HEK293 (cell line): ENCODE results near the gene SIK2.

ENCODE experiments used
- ELK4 ChIP-seq: IDR thresholded peaks from 2 replicates; pipeline ENCODE4 v1.6.1; 2011; ENCODE audit warnings: mild to moderate bottlenecking, low read depth, low read length, borderline replicate concordance
- SETDB1 ChIP-seq: IDR thresholded peaks from one replicate; pipeline ENCODE4 v1.6.1; 2017; ENCODE audit warnings: mild to moderate bottlenecking, low read length, moderate library complexity, mixed read lengths; ENCODE audit not compliant: insufficient read length
- ZBTB44 ChIP-seq: fragments of 450-650 bp; IDR thresholded peaks from 2 replicates; pipeline ENCODE4 v1.5.1; 2018; ENCODE audit warnings: missing biosample characterization, mild to moderate bottlenecking, missing genetic modification characterization
- ZBTB8A ChIP-seq: fragments of 450-650 bp; formaldehyde crosslinking; IDR thresholded peaks from 2 replicates; pipeline ENCODE4 v1.5.1; 2016; ENCODE audit warnings: missing biosample characterization, missing genetic modification characterization
- ZNF121 ChIP-seq: fragments of 450-650 bp; formaldehyde crosslinking; IDR thresholded peaks from 2 replicates; pipeline ENCODE4 v1.5.1; 2016; ENCODE audit warnings: missing biosample characterization, missing genetic modification characterization
- ZNF175 ChIP-seq: fragments of 450-650 bp; formaldehyde crosslinking; IDR thresholded peaks from 2 replicates; pipeline ENCODE4 v1.5.1; 2016; ENCODE audit warnings: missing biosample characterization, missing genetic modification characterization
- ZNF202 ChIP-seq: fragments of 450-650 bp; formaldehyde crosslinking; IDR thresholded peaks from 2 replicates; pipeline ENCODE4 v1.5.1; 2016; ENCODE audit warnings: missing biosample characterization, missing genetic modification characterization, borderline replicate concordance
- ZNF37A ChIP-seq: fragments of 450-650 bp; IDR thresholded peaks from 2 replicates; pipeline ENCODE4 v1.5.1; 2018; ENCODE audit warnings: missing biosample characterization, missing genetic modification characterization
- ZNF416 ChIP-seq: fragments of 450-650 bp; formaldehyde crosslinking; IDR thresholded peaks from 2 replicates; pipeline ENCODE4 v1.5.1; 2016; ENCODE audit warnings: missing biosample characterization, missing genetic modification characterization
- ZNF449 ChIP-seq: fragments of 450-650 bp; formaldehyde crosslinking; IDR thresholded peaks from 2 replicates; pipeline ENCODE4 v1.5.1; 2017; ENCODE audit warnings: missing biosample characterization, mild to moderate bottlenecking, missing genetic modification characterization, moderate library complexity
- ZNF600 ChIP-seq: fragments of 450-650 bp; formaldehyde crosslinking; IDR thresholded peaks from 2 replicates; pipeline ENCODE4 v1.5.1; 2016; ENCODE audit warnings: missing biosample characterization, missing genetic modification characterization
- TF ChIP-seq, protein P1 (sequence below): fragments of 450-650 bp; formaldehyde crosslinking; IDR thresholded peaks from 2 replicates; pipeline ENCODE4 v1.5.1; 2016; ENCODE audit warnings: missing biosample characterization, missing genetic modification characterization
- TF ChIP-seq, protein P2 (sequence below): fragments of 450-650 bp; formaldehyde crosslinking; IDR thresholded peaks from 2 replicates; pipeline ENCODE4 v1.5.1; 2016; ENCODE audit warnings: missing biosample characterization, missing genetic modification characterization
- TF ChIP-seq, protein P3 (sequence below): fragments of 450-650 bp; formaldehyde crosslinking; IDR thresholded peaks from 2 replicates; pipeline ENCODE4 v1.5.1; 2016; ENCODE audit warnings: missing biosample characterization, missing genetic modification characterization

DNA sequence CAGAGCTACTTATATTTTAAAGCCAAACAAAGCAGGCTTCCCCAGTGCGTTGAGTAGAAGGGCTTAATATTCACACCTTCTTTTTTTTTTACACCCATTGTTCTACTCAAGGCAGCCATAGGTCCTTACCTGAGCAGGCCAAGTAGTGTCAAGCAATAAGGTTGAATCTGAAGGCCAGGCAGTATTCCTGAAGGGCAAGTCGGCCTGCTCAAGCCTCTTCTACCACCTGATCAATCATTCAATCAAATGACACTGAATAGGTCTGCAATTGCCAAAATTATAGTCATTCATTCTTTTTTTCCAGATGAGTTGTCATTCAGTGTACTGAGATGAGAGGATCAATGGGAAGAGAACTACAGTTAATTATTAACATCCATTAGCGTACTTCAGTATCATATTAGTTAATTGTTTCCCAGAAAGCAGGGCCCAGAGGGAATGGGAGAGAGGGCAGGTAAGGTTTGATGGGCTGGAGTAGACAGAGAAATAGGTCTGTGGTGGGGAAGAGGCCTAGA lies 175.9 kb downstream of the SIK2 start:
- TF ChIP-seq ZNF121 (no peak), ZNF600 (tag by site-specific recombination) (no peak), ZNF416 (no peak), ZNF449 (tag by site-specific recombination) (no peak), ZBTB8A (tag by site-specific recombination) (no peak), SETDB1 (no peak), ZBTB44 (tag by site-specific recombination) (no peak), ZNF202 (tag by site-specific recombination) (no peak), ELK4 (no peak), ZNF175 (tag by site-specific recombination) (no peak), ZNF37A (no peak)
- TF ChIP-seq, protein P1, sequence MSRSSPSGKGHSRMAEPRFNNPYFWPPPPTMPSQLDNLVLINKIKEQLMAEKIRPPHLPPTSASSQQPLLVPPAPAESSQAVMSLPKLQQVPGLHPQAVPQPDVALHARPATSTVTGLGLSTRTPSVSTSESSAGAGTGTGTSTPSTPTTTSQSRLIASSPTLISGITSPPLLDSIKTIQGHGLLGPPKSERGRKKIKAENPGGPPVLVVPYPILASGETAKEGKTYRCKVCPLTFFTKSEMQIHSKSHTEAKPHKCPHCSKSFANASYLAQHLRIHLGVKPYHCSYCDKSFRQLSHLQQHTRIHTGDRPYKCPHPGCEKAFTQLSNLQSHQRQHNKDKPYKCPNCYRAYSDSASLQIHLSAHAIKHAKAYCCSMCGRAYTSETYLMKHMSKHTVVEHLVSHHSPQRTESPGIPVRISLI (tag by site-specific recombination), result no peak
- TF ChIP-seq, protein P2, sequence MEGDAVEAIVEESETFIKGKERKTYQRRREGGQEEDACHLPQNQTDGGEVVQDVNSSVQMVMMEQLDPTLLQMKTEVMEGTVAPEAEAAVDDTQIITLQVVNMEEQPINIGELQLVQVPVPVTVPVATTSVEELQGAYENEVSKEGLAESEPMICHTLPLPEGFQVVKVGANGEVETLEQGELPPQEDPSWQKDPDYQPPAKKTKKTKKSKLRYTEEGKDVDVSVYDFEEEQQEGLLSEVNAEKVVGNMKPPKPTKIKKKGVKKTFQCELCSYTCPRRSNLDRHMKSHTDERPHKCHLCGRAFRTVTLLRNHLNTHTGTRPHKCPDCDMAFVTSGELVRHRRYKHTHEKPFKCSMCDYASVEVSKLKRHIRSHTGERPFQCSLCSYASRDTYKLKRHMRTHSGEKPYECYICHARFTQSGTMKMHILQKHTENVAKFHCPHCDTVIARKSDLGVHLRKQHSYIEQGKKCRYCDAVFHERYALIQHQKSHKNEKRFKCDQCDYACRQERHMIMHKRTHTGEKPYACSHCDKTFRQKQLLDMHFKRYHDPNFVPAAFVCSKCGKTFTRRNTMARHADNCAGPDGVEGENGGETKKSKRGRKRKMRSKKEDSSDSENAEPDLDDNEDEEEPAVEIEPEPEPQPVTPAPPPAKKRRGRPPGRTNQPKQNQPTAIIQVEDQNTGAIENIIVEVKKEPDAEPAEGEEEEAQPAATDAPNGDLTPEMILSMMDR (tag by site-specific recombination), result no peak
- TF ChIP-seq, protein P3, sequence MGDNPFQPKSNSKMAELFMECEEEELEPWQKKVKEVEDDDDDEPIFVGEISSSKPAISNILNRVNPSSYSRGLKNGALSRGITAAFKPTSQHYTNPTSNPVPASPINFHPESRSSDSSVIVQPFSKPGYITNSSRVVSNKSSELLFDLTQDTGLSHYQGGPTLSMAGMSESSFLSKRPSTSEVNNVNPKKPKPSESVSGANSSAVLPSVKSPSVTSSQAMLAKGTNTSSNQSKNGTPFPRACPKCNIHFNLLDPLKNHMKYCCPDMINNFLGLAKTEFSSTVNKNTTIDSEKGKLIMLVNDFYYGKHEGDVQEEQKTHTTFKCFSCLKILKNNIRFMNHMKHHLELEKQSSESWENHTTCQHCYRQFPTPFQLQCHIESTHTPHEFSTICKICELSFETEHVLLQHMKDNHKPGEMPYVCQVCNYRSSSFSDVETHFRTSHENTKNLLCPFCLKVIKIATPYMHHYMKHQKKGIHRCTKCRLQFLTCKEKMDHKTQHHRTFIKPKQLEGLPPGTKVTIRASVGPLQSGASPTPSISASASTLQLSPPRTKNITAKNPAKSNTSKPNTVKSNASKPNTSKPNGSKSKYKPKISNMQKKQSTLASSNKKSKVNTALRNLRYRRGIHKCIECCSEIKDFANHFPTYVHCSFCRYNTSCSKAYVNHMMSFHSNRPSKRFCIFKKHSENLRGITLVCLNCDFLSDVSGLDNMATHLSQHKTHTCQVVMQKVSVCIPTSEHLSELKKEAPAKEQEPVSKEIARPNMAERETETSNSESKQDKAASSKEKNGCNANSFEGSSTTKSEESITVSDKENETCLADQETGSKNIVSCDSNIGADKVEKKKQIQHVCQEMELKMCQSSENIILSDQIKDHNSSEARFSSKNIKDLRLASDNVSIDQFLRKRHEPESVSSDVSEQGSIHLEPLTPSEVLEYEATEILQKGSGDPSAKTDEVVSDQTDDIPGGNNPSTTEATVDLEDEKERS (tag by site-specific recombination), result no peak
